IMR-90 (cell line): ENCODE data around the gene RAD51B. TPM values are rescaled to one million over a fixed set of nuclear protein-coding genes. Genes with fewer than 3 reads are reported as not detected.

Source experiments
- ATAC-seq: fragments of 200-7000 bp; cut with Tn5 transposase; 2 replicates; pipeline ENCODE4 v1.9.1; 2020; ENCODE audit warnings: low read depth, mild to moderate bottlenecking, moderate library complexity
- BruUV-seq: library from RNA; stranded (reverse); fragments of 400-500 nt; replicated peaks from 2 replicates; lab custom pipeline; 2021; lab: Mats Ljungman, UMichigan
- CTCF ChIA-PET: fragments of 300-600 bp; formaldehyde crosslinking; extraction: SDS; loops from one replicate; lab custom pipeline; 2021; ENCODE audit warnings: antibody characterized with exemption; lab: Yijun Ruan, JAX
- POLR2A ChIA-PET: fragments of 300-600 bp; sonication (Branson Sonifier 250); formaldehyde crosslinking; loops from one replicate; lab custom pipeline; 2022; ENCODE audit warnings: antibody characterized with exemption; ENCODE audit not compliant: unreplicated experiment; lab: Charles Lee
- DNase-seq: peaks from one replicate; pipeline ENCODE4 v3.0.0; 2013
- H2AFZ ChIP-seq: replicated peaks from 2 replicates; pipeline ENCODE3; 2013; ENCODE audit warnings: low read length, mild to moderate bottlenecking; ENCODE audit not compliant: poor library complexity
- H2AK5ac ChIP-seq: 2 replicates; pipeline ENCODE4 v1.6.1; 2013; ENCODE audit warnings: low read depth, low read length, inconsistent platforms
- H2AK9ac ChIP-seq: replicated peaks from 2 replicates; pipeline ENCODE3; 2013; ENCODE audit warnings: mild to moderate bottlenecking, low read depth, low read length, moderate library complexity; ENCODE audit not compliant: poor library complexity
- H2BK120ac ChIP-seq: 2 replicates; pipeline ENCODE4 v1.6.1; 2013; ENCODE audit warnings: low read depth, low read length, inconsistent platforms
- H2BK15ac ChIP-seq: 3 replicates; pipeline ENCODE4 v1.6.1; 2013; ENCODE audit warnings: low read depth, low read length, inconsistent platforms
- H2BK20ac ChIP-seq: 2 replicates; pipeline ENCODE4 v1.6.1; 2013; ENCODE audit warnings: low read depth, mild to moderate bottlenecking, inconsistent platforms, low read length, moderate library complexity
- H2BK5ac ChIP-seq: 2 replicates; pipeline ENCODE4 v1.6.1; 2013; ENCODE audit warnings: mild to moderate bottlenecking, low read depth, low read length, inconsistent platforms; ENCODE audit not compliant: poor library complexity, severe bottlenecking
- H3K14ac ChIP-seq: replicated peaks from 2 replicates; pipeline ENCODE4 v1.6.1; 2013; ENCODE audit warnings: low read depth, low read length, inconsistent platforms
- H3K18ac ChIP-seq: 2 replicates; pipeline ENCODE4 v1.6.1; 2013; ENCODE audit warnings: low read depth, low read length, control low read depth
- H3K23ac ChIP-seq: 2 replicates; pipeline ENCODE4 v1.6.1; 2013; ENCODE audit warnings: low read depth, low read length, inconsistent platforms
- H3K27ac ChIP-seq: 2 replicates; pipeline ENCODE4 v1.5.1; 2013; ENCODE audit warnings: mild to moderate bottlenecking, control low read depth, low read length; ENCODE audit not compliant: insufficient read depth
- H3K27me3 ChIP-seq: 2 replicates; pipeline ENCODE4 v1.6.1; 2013; ENCODE audit warnings: low read length; ENCODE audit not compliant: control insufficient read depth, insufficient read depth
- H3K36me3 ChIP-seq: 2 replicates; pipeline ENCODE4 v1.6.1; 2013; ENCODE audit warnings: low read length, mixed read lengths; ENCODE audit not compliant: control insufficient read depth, insufficient read depth
- H3K4ac ChIP-seq: 2 replicates; pipeline ENCODE4 v1.6.1; 2013; ENCODE audit warnings: low read depth, low read length, inconsistent platforms
- H3K4me1 ChIP-seq: 2 replicates; pipeline ENCODE4 v1.6.1; 2013; ENCODE audit warnings: low read length, mixed read lengths; ENCODE audit not compliant: control insufficient read depth, insufficient read depth
- H3K4me2 ChIP-seq: 2 replicates; pipeline ENCODE4 v1.6.1; 2013; ENCODE audit warnings: low read depth, mild to moderate bottlenecking, control low read depth, low read length, moderate library complexity
- H3K4me3 ChIP-seq: 2 replicates; pipeline ENCODE4 v1.5.1; 2013; ENCODE audit warnings: low read depth, mild to moderate bottlenecking, control low read depth, low read length, moderate library complexity; ENCODE audit not compliant: insufficient read depth
- H3K56ac ChIP-seq: 2 replicates; pipeline ENCODE4 v1.6.1; 2013; ENCODE audit warnings: low read length, inconsistent platforms; ENCODE audit not compliant: insufficient read depth; ENCODE audit errors: extremely low read depth
- H3K79me1 ChIP-seq, 2 experiments: 2 replicates each; pipeline ENCODE4 v1.6.1; 2013; ENCODE audit warnings: low read length in 2 of 2, inconsistent platforms in 1 of 2, low read depth in 1 of 2
- H3K9ac ChIP-seq: 2 replicates; pipeline ENCODE4 v1.6.1; 2013; ENCODE audit warnings: low read depth, low read length, control low read depth
- H3K9me1 ChIP-seq: 2 replicates; pipeline ENCODE4 v1.6.1; 2013; ENCODE audit warnings: low read length, inconsistent platforms; ENCODE audit not compliant: insufficient read depth
- H3K9me3 ChIP-seq: 2 replicates; pipeline ENCODE4 v1.6.1; 2013; ENCODE audit warnings: low read length; ENCODE audit not compliant: control insufficient read depth, insufficient read depth
- H4K20me1 ChIP-seq: 2 replicates; pipeline ENCODE4 v1.6.1; 2013; ENCODE audit warnings: low read length, inconsistent platforms; ENCODE audit not compliant: insufficient read depth
- H4K5ac ChIP-seq: 2 replicates; pipeline ENCODE4 v1.6.1; 2013; ENCODE audit warnings: mild to moderate bottlenecking, low read depth, low read length, control low read depth
- H4K8ac ChIP-seq, 2 experiments: 2 replicates each; pipeline ENCODE4 v1.6.1; 2013; ENCODE audit warnings: low read depth in 2 of 2, low read length in 2 of 2, control low read depth in 1 of 2, inconsistent platforms in 1 of 2
- H4K91ac ChIP-seq: 2 replicates; pipeline ENCODE4 v1.6.1; 2013; ENCODE audit warnings: low read depth, low read length, inconsistent platforms; ENCODE audit not compliant: insufficient read depth
- BHLHE40 ChIP-seq: fragments of 150-350 bp; IDR thresholded peaks from 2 replicates; pipeline ENCODE4 v1.6.1; 2016; ENCODE audit warnings: mild to moderate bottlenecking, low read depth, low read length
- CEBPB ChIP-seq: IDR thresholded peaks from 2 replicates; pipeline ENCODE4 v1.6.1; 2012; ENCODE audit warnings: low read depth, low read length, improper control_type of control experiment
- CHD1 ChIP-seq: IDR thresholded peaks from 2 replicates; pipeline ENCODE4 v1.6.1; 2012; ENCODE audit warnings: low read depth, low read length, improper control_type of control experiment
- CTCF ChIP-seq: conservative IDR thresholded peaks from 2 replicates; pipeline ENCODE4 v1.5.1; 2012; ENCODE audit warnings: mild to moderate bottlenecking, low read depth, low read length, improper control_type of control experiment
- ELK1 ChIP-seq: fragments of 150-350 bp; IDR thresholded peaks from 2 replicates; pipeline ENCODE4 v1.6.1; 2016; ENCODE audit warnings: low read depth, mild to moderate bottlenecking, low read length, moderate library complexity, borderline replicate concordance
- FOS ChIP-seq: fragments of 150-350 bp; IDR thresholded peaks from 2 replicates; pipeline ENCODE4 v1.6.1; 2016; ENCODE audit warnings: low read depth, low read length
- MAFK ChIP-seq: IDR thresholded peaks from 2 replicates; pipeline ENCODE4 v1.6.1; 2012; ENCODE audit warnings: low read depth, low read length, improper control_type of control experiment
- MAZ ChIP-seq: IDR thresholded peaks from 2 replicates; pipeline ENCODE4 v1.6.1; 2012; ENCODE audit warnings: low read depth, mild to moderate bottlenecking, low read length, improper control_type of control experiment, moderate library complexity, borderline replicate concordance
- MXI1 ChIP-seq: IDR thresholded peaks from 2 replicates; pipeline ENCODE4 v1.6.1; 2012; ENCODE audit warnings: low read depth, mild to moderate bottlenecking, low read length, moderate library complexity, borderline replicate concordance
- NFE2L2 ChIP-seq: fragments of 150-350 bp; IDR thresholded peaks from 2 replicates; pipeline ENCODE4 v1.6.1; 2016; ENCODE audit warnings: low read depth, mild to moderate bottlenecking, low read length
- POLR2A ChIP-seq: IDR thresholded peaks from 2 replicates; pipeline ENCODE4 v1.6.1; 2012; ENCODE audit warnings: mild to moderate bottlenecking, low read depth, low read length
- RAD21 ChIP-seq: IDR thresholded peaks from 2 replicates; pipeline ENCODE4 v1.6.1; 2012; ENCODE audit warnings: low read length, improper control_type of control experiment
- RCOR1 ChIP-seq: IDR thresholded peaks from 2 replicates; pipeline ENCODE4 v1.6.1; 2012; ENCODE audit warnings: mild to moderate bottlenecking, low read length, improper control_type of control experiment; ENCODE audit not compliant: insufficient replicate concordance
- RFX5 ChIP-seq: IDR thresholded peaks from 2 replicates; pipeline ENCODE4 v1.8.0; 2012; ENCODE audit warnings: low read depth, mild to moderate bottlenecking, low read length, moderate library complexity
- SMC3 ChIP-seq: fragments of 150-350 bp; IDR thresholded peaks from 2 replicates; pipeline ENCODE4 v1.6.1; 2016; ENCODE audit warnings: low read depth, mild to moderate bottlenecking, antibody characterized with exemption, low read length, moderate library complexity
- USF2 ChIP-seq: fragments of 150-350 bp; IDR thresholded peaks from 2 replicates; pipeline ENCODE4 v1.6.1; 2017; ENCODE audit warnings: mild to moderate bottlenecking, antibody characterized with exemption, low read length, low read depth
- WGBS, 2 experiments: methylation state at CpG; one replicate each; pipeline versions ENCODE4 v1.1.5 to v1.1.7; 2013; ENCODE audit warnings: missing lambda C conversion rate in 2 of 2; ENCODE audit not compliant: insufficient read length in 1 of 2; ENCODE audit errors: extremely low coverage in 2 of 2; 5-methylcytosine and 5-hydroxymethylcytosine counted together
- dilution Hi-C: fragments of 300-500 bp; cut with HindIII; formaldehyde crosslinking; loops from one replicate; pipeline ENCODE4 v1.14.3; 2018; ENCODE audit warnings: low sequenced_read_pairs; ENCODE audit not compliant: unreplicated experiment
- in situ Hi-C: fragments of 300-500 bp; cut with MboI; formaldehyde crosslinking; loops from 3 replicates; pipeline ENCODE4 v1.14.3; 2019; ENCODE audit warnings: low sequenced_read_pairs, inconsistent platforms, mixed read lengths
- intact Hi-C: fragments of 100-400 bp; cut with micrococcal nuclease; formaldehyde crosslinking; loops from 2 replicates; pipeline ENCODE4 v1.10.0; 2022
- polyA plus RNA-seq, 3 experiments: library from polyadenylated mRNA; depleted of rRNA; stranded (reverse); fragments of >200 nt; gene quantifications; 2 replicates each; pipeline ENCODE4 v1.2.3, GENCODE V29; 2012; ENCODE audit warnings: low replicate concordance in 1 of 3
- total RNA-seq: library from RNA; depleted of rRNA; stranded (reverse); fragments of >200 nt; gene quantifications from 2 replicates; pipeline ENCODE4 v1.2.3, GENCODE V29; 2012

RAD51B gene
- total and polyA plus RNA-seq, 2 of the 4 experiments (the other 2 are of a cell fraction), result 5.1 to 18.8 TPM

GRCh38 chr14:68645371-68645770, 825.8 kb downstream of the RAD51B start:
- Histone ChIP-seq H3K9me3 (no peaks in the 10 kb centered on the region; the same call in 1 of the 2 replicates), H4K5ac (no peak overlapping the region), H3K23ac (no peak overlapping the region), H3K4me2 (no peak overlapping the region), H2BK5ac (peak overlapping the region; percentile 18), H2BK20ac (no peak overlapping the region), H3K27me3 (no peaks in the 10 kb centered on the region), H4K91ac (no peak overlapping the region), H2AK5ac (no peak overlapping the region), H3K4ac (no peak overlapping the region), H3K79me1 (no peaks in the 10 kb centered on the region), H3K4me3 (no peak overlapping the region), H3K18ac (no peak overlapping the region), H3K27ac (no peak overlapping the region), H3K14ac (no peak overlapping the region), H2BK120ac (no peak overlapping the region), H2AFZ (no peak overlapping the region), H2AK9ac (no peak overlapping the region), H3K36me3 (no peaks in the 10 kb centered on the region), H3K4me1 (peaks cover 6% of the 10 kb centered on the region), H2BK15ac (no peak overlapping the region), H4K8ac (no peak overlapping the region), H4K20me1 (no peaks in the 10 kb centered on the region), H3K56ac (no peak overlapping the region), H3K9ac (no peak overlapping the region), H3K9me1 (peaks cover 11% of the 10 kb centered on the region; the same call in 1 of the 2 replicates)
- DNase-seq (no peak), ATAC-seq (no peak)
- intact Hi-C loops, result no loop called here
- no peak for TF ChIP-seq ELK1
- no peak for TF ChIP-seq RAD21
- TF ChIP-seq CHD1, result no peak
- TF ChIP-seq NFE2L2, result no peak
- no peak for TF ChIP-seq MAFK
- TF ChIP-seq USF2, result no peak
- no peak for TF ChIP-seq FOS
- TF ChIP-seq CTCF, result no peak
- no peak for TF ChIP-seq POLR2A
- no peak for TF ChIP-seq SMC3
- no peak for TF ChIP-seq CEBPB
- TF ChIP-seq MXI1, result no peak
- TF ChIP-seq MAZ, result no peak
- TF ChIP-seq RFX5, result no peak
- no peak for TF ChIP-seq RCOR1
- TF ChIP-seq BHLHE40, result no peak
- dilution Hi-C loops, result no loop called here
- WGBS, 2 experiments, result no CpG with 5 or more reads among the region's 2 CpGs
- ChIA-PET POLR2A (no interaction called here), CTCF (no interaction called here)
- in situ Hi-C loops, result no loop called here
- BruUV-seq, result no TSS peak
